Measurements from ENCODE around the gene TMEM143. TPM values are rescaled to one million over a fixed set of nuclear protein-coding genes. Genes with fewer than 3 reads are reported as not detected.

Gene TMEM143
- total RNA-seq (17.9 and 29.8 TPM in 2 replicates), polyA plus RNA-seq (38.5 and 68.5 TPM in 2 replicates)

- Histone ChIP-seq H3K4me3 (peak within 1 kb of the TSS; percentile 19), H3K4me1 (ENCODE audit: low read depth) (peaks cover 4% of the 10 kb centered on the region), H3K27ac (peak within 1 kb of the TSS; percentile 82), H3K27me3 (no peaks in the 10 kb centered on the region), H3K9me3 (ENCODE audit: low read depth) (no peaks in the 10 kb centered on the region), H3K36me3 (no peaks in the 10 kb centered on the region)
- TF ChIP-seq CTCF (IDR thresholded peaks at IDR 0.05; ENCODE audit: low read depth, low read length) = no peak
- peak; percentile 100 for DNase-seq (ENCODE audit: low read depth in 1 of 2, low spot score in 1 of 2)
Observed at GRCh38 chr19:48363810-48364597, at the start of gene TMEM143, which contains the start of gene SYNGR4. TSS of gene TMEM143 (minus strand) at chr19:48363940. CDS start at chr19:48363920, 20 bp downstream. TSS of gene SYNGR4 (plus strand) at chr19:48364367. CDS start at chr19:48365843, 1,476 bp downstream.

DNA sequence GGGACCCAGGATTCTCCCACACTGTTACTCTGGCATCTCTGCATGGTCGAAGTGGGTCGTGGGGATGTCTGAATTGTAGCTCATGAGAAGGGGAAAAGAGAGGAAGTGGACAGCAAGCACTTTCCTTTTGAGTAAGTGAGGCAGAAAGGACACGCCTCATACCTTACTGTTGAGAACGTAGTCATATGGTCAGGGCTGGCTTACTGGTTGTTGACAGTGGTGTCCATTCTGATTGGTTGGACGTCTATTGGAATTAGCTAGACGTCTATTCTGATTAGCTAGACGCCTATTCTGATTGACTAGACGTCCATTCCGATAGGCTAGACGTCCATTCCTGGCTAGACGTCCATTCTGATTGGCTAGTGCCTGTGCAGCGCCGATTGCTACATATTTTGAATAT is 42.1 kb upstream of the TMEM143 start:
- H3K36me3 ChIP-seq = no peaks in the 10 kb centered on the region
- H3K27me3 ChIP-seq = no peaks in the 10 kb centered on the region
- no peak overlapping the region for H3K27ac ChIP-seq
- H3K4me1 ChIP-seq (ENCODE audit: low read depth) = no peaks in the 10 kb centered on the region
- no peaks in the 10 kb centered on the region for H3K9me3 ChIP-seq (ENCODE audit: low read depth)
- no peak overlapping the region for H3K4me3 ChIP-seq
- no peak for DNase-seq (ENCODE audit: low read depth in 1 of 2, low spot score in 1 of 2)
- no peak for TF ChIP-seq CTCF (IDR thresholded peaks at IDR 0.05; ENCODE audit: low read depth, low read length)

DNA sequence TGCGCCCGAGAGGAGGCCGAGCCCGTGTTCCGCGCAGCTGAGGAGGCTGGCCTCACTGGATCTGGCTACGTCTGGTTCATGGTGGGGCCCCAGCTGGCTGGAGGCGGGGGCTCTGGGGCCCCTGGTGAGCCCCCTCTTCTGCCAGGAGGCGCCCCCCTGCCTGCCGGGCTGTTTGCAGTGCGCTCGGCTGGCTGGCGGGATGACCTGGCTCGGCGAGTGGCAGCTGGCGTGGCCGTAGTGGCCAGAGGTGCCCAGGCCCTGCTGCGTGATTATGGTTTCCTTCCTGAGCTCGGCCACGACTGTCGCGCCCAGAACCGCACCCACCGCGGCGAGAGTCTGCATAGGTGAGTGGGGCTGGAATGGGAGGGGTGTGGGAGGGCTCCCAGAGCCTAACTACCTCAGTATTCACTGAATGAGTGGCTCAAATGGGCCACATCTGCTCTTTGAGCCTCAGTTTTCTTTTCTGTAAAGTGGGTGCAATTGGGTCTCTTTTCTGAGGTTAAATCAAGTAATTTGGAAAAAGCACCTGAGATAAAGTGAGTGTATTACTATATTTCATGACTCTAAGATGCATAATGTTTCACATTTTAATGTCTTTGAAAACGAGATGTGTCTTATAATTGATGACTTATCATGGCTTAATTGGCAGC is 41.4 kb upstream of the TMEM143 start:
- Histone ChIP-seq H3K36me3 (no peaks in the 10 kb centered on the region), H3K9me3 (ENCODE audit: low read depth) (no peaks in the 10 kb centered on the region), H3K27me3 (no peaks in the 10 kb centered on the region), H3K4me3 (no peak overlapping the region), H3K4me1 (ENCODE audit: low read depth) (no peaks in the 10 kb centered on the region), H3K27ac (no peak overlapping the region)
- no peak for DNase-seq (ENCODE audit: low read depth in 1 of 2, low spot score in 1 of 2)
- no peak for TF ChIP-seq CTCF (IDR thresholded peaks at IDR 0.05; ENCODE audit: low read depth, low read length)

- no peaks in the 10 kb centered on the region for H3K27me3 ChIP-seq
- TF ChIP-seq CTCF (IDR thresholded peaks at IDR 0.05; ENCODE audit: low read depth, low read length) = no peak
- H3K36me3 ChIP-seq = no peaks in the 10 kb centered on the region
- no peaks in the 10 kb centered on the region for H3K9me3 ChIP-seq (ENCODE audit: low read depth)
- H3K4me3 ChIP-seq = no peak overlapping the region
- no peak overlapping the region for H3K27ac ChIP-seq
- no peaks in the 10 kb centered on the region for H3K4me1 ChIP-seq (ENCODE audit: low read depth)
- DNase-seq (ENCODE audit: low read depth in 1 of 2, low spot score in 1 of 2) = peak; percentile 77
Observed at GRCh38 chr19:48403606-48404005, 39.9 kb upstream of the TMEM143 start.

- no peaks in the 10 kb centered on the region for H3K4me1 ChIP-seq (ENCODE audit: low read depth)
Observed at GRCh38 chr19:48401287-48401686, 37.5 kb upstream of the TMEM143 start.

More at GRCh38 chr19:48401287-48401686, 37.5 kb upstream of the TMEM143 start:
- Histone ChIP-seq H3K27me3 (peaks cover 10% of the 10 kb centered on the region), H3K36me3 (no peaks in the 10 kb centered on the region), H3K9me3 (ENCODE audit: low read depth) (no peaks in the 10 kb centered on the region), H3K4me3 (no peak overlapping the region), H3K27ac (no peak overlapping the region)
- DNase-seq (ENCODE audit: low read depth in 1 of 2, low spot score in 1 of 2) = no peak
- TF ChIP-seq CTCF (IDR thresholded peaks at IDR 0.05; ENCODE audit: low read depth, low read length) = no peak
